GM12892 (cell line): ENCODE data around the gene CFB.

Source experiments
- POLR2A ChIP-seq: IDR thresholded peaks from 2 replicates; pipeline ENCODE4 v1.6.1; 2011; ENCODE audit warnings: low read depth, low read length, control low read depth
- POLR2AphosphoS5 ChIP-seq: IDR thresholded peaks from 2 replicates; pipeline ENCODE4 v1.6.1; 2011; ENCODE audit warnings: low read depth, low read length, control low read depth
- TAF1 ChIP-seq: IDR thresholded peaks from 2 replicates; pipeline ENCODE4 v1.6.1; 2011; ENCODE audit warnings: low read depth, mild to moderate bottlenecking, control low read depth, low read length, borderline replicate concordance

DNA sequence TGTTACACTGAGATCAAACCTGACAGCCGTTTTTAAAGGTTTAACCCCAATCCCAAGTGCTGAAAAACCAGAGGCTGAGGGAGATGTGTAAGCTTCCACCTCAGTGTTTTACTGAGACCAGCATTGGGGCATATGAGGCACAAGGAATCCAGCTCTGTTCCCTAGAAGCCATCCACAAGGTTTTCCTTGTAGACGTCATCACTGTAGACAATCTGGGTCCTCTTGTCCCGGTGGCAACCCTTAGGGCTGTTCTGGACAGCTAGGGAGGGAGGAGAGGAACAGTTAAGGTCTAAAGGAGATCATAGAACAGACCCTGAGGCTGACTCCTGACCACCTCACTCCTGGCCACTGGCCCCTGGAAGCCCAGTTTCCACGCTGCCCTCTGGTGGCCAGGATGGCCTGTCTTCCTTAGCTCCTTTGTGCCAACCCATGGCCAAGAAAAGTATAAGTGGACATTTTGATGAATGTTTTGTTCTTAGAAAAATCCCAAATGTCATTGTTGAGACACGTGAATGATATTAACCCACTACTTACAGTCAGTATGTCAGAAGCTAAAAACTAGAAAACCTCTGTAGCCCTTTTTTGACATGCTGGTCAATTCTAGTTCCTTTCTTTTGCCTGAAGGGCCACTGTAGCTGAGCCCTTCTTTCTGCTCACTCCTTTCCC is 6.4 kb downstream of the CFB start:
- TF ChIP-seq TAF1 = no peak
- no peak for TF ChIP-seq POLR2A
- TF ChIP-seq POLR2AphosphoS5 = no peak
